NB4 (cell line): Measurements from ENCODE around the gene DLG2.

Experiments used
- CTCF ChIP-seq: IDR thresholded peaks from one replicate; pipeline ENCODE4 v1.5.1; 2012; ENCODE audit warnings: low read depth, low read length
- MAX ChIP-seq: IDR thresholded peaks from 2 replicates; pipeline ENCODE4 v1.6.1; 2011; ENCODE audit warnings: low read depth, low read length
- POLR2A ChIP-seq: IDR thresholded peaks from 2 replicates; pipeline ENCODE4 v1.6.1; 2011; ENCODE audit warnings: mild to moderate bottlenecking; ENCODE audit not compliant: insufficient read length; ENCODE audit errors: extremely low read depth

GRCh38 chr11:83727251-83727650 is 1899.9 kb downstream of the DLG2 start:
- TF ChIP-seq CTCF (no peak), POLR2A (no peak), MAX (no peak)
